Neural progenitor cell (in vitro differentiated cells): ENCODE measurements around the gene MYOZ3. TPM values are rescaled to one million over a fixed set of nuclear protein-coding genes. Genes with fewer than 3 reads are reported as not detected.

Source experiments
- DNase-seq: peaks from one replicate; pipeline ENCODE4 v3.0.0-alpha.2; 2016; ENCODE audit warnings: low spot score
- H2AFZ ChIP-seq: fragments of 200-600 bp; sonication (generic); replicated peaks from 2 replicates; pipeline ENCODE4 v1.6.1; 2016; ENCODE audit warnings: antibody characterized with exemption
- H3F3A ChIP-seq: fragments of 200-600 bp; sonication (generic); 2 replicates; pipeline ENCODE4 v1.6.1; 2016; ENCODE audit warnings: antibody characterized with exemption, low read depth
- H3K27ac ChIP-seq: fragments of 200-600 bp; sonication (generic); 2 replicates; pipeline ENCODE4 v1.5.1; 2016; ENCODE audit warnings: mild to moderate bottlenecking
- H3K27me3 ChIP-seq: fragments of 200-600 bp; sonication (generic); 2 replicates; pipeline ENCODE4 v1.6.1; 2016; ENCODE audit warnings: mild to moderate bottlenecking, moderate library complexity
- H3K36me3 ChIP-seq: fragments of 200-600 bp; sonication (generic); 2 replicates; pipeline ENCODE4 v1.5.1; 2016
- H3K4me1 ChIP-seq: fragments of 200-600 bp; sonication (generic); 2 replicates; pipeline ENCODE4 v1.6.1; 2016; ENCODE audit warnings: mixed run types
- H3K4me2 ChIP-seq: fragments of 200-600 bp; sonication (generic); 2 replicates; pipeline ENCODE4 v1.6.1; 2016
- H3K4me3 ChIP-seq: fragments of 200-600 bp; sonication (generic); 2 replicates; pipeline ENCODE4 v1.5.1; 2016
- H3K79me2 ChIP-seq: fragments of 200-600 bp; sonication (generic); 2 replicates; pipeline ENCODE4 v1.6.1; 2016; ENCODE audit warnings: low read depth
- H3K9ac ChIP-seq: fragments of 200-600 bp; sonication (generic); 2 replicates; pipeline ENCODE4 v1.6.1; 2016
- H3K9me3 ChIP-seq: fragments of 200-600 bp; sonication (generic); 2 replicates; pipeline ENCODE4 v1.5.1; 2016; ENCODE audit warnings: low read depth
- H4K20me1 ChIP-seq: fragments of 200-600 bp; sonication (generic); 2 replicates; pipeline ENCODE4 v1.6.1; 2016; ENCODE audit warnings: low read depth
- H3K27ac Mint-ChIP-seq: 3 replicates; pipeline ENCODE4 v1.8.0; 2021; ENCODE audit warnings: mixed read lengths
- H3K27me3 Mint-ChIP-seq: 2 replicates; pipeline ENCODE4 v1.8.0; 2022; ENCODE audit warnings: low read depth, mild to moderate bottlenecking, inconsistent platforms, moderate library complexity, mixed read lengths; ENCODE audit not compliant: insufficient read depth
- H3K36me3 Mint-ChIP-seq: 3 replicates; pipeline ENCODE4 v1.8.0; 2021; ENCODE audit warnings: mixed read lengths
- H3K4me1 Mint-ChIP-seq: 3 replicates; pipeline ENCODE4 v1.8.0; 2021; ENCODE audit warnings: mixed read lengths
- H3K4me3 Mint-ChIP-seq: 3 replicates; pipeline ENCODE4 v1.8.0; 2021; ENCODE audit warnings: mild to moderate bottlenecking, moderate library complexity, mixed read lengths
- H3K9me3 Mint-ChIP-seq: 3 replicates; pipeline ENCODE4 v1.8.0; 2020; ENCODE audit warnings: mixed read lengths
- CTCF ChIP-seq: fragments of 200-600 bp; sonication (generic); IDR thresholded peaks from 2 replicates; pipeline ENCODE4 v1.5.1; 2017; ENCODE audit warnings: antibody characterized with exemption, mild to moderate bottlenecking
- EZH2 ChIP-seq: fragments of 200-600 bp; sonication (generic); IDR thresholded peaks from 2 replicates; pipeline ENCODE4 v1.6.1; 2017; ENCODE audit warnings: antibody characterized with exemption, mild to moderate bottlenecking, moderate library complexity
- EZH2phosphoT487 ChIP-seq: fragments of 200-600 bp; sonication (generic); IDR thresholded peaks from 2 replicates; pipeline ENCODE4 v1.6.1; 2017; ENCODE audit warnings: antibody characterized with exemption
- total RNA-seq: library from RNA; depleted of rRNA; stranded (reverse); fragments of >200 nt; gene quantifications from 2 replicates; pipeline ENCODE4 v1.2.3, GENCODE V29; 2015; ENCODE audit warnings: low replicate concordance

Gene MYOZ3
- total RNA-seq, 1 donor from 2014 or later = 0.90 TPM

GRCh38 chr5:150618588-150619281 lies 42.3 kb upstream of the MYOZ3 start:
- H2AFZ ChIP-seq = no peak overlapping the region
- H3K79me2 ChIP-seq = no peaks in the 10 kb centered on the region
- peaks cover 12% of the 10 kb centered on the region for H3K4me1 ChIP-seq
- no peak for TF ChIP-seq EZH2
- TF ChIP-seq EZH2phosphoT487 = no peak
- no peak for TF ChIP-seq CTCF
- no peaks in the 10 kb centered on the region for H3K36me3 ChIP-seq
- H3F3A ChIP-seq = peaks cover 5% of the 10 kb centered on the region
- no peak overlapping the region for H3K9ac ChIP-seq
- Mint-ChIP-seq H3K4me3 (no peak overlapping the region), H3K36me3 (no peaks in the 10 kb centered on the region), H3K9me3 (no peaks in the 10 kb centered on the region), H3K27ac (peak overlapping the region; percentile 39), H3K27me3 (peaks cover 14% of the 10 kb centered on the region), H3K4me1 (peaks cover 75% of the 10 kb centered on the region)
- no peaks in the 10 kb centered on the region for H3K9me3 ChIP-seq
- H3K4me2 ChIP-seq = no peak overlapping the region
- no peak overlapping the region for H3K4me3 ChIP-seq
- peaks cover 7% of the 10 kb centered on the region for H3K27me3 ChIP-seq
- DNase-seq = no peak
- no peak overlapping the region for H3K27ac ChIP-seq
- H4K20me1 ChIP-seq = no peaks in the 10 kb centered on the region

DNA sequence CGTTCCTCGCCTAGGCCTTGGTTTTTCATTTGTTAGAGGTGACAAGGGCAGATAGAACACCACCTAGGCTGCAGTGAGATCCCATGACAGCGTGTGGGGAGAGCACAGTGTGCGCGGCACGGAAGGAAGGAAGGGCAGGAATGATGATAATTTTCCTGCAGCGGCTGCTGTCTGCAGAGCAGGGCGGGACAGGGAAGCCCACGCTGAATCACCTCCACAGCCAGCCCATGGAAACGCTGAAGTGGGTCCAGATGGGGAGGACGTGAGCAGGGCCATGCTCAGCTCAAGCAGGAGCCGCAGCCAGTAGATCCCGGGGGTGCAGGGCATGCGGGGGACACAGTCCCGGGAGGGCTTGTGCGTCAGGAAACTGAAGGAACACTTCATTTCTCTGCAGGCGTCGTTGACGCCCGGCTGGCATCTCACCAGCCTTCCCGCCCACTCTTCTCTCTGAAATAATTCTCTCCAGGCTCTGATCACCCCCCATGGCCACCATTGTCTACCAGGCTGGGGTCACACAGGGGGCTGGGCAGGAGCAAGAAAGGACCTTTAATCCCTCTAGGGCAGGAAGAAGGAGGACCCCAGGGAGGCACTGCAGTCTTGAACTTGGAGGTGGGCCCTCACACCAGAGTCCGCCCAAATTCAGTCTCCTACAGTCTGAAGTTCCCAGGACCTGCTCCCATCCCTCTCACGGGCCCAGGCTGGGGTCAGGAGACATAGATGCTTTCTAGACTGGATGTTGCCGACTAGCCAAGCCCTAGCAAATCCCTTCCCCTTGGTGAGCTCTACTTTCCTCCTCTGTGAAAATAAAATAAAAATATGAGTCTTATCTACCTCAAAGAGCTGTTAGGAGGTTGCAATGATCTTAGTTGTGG lies 41.5 kb upstream of the MYOZ3 start:
- no peak overlapping the region for H3K9ac ChIP-seq
- peaks cover 73% of the 10 kb centered on the region for H3K4me1 Mint-ChIP-seq
- peaks cover 20% of the 10 kb centered on the region for H3K27me3 Mint-ChIP-seq
- H3K27me3 ChIP-seq = peaks cover 15% of the 10 kb centered on the region
- no peak for DNase-seq
- no peak for TF ChIP-seq EZH2phosphoT487
- TF ChIP-seq EZH2 = no peak
- no peak for TF ChIP-seq CTCF
- H4K20me1 ChIP-seq = no peaks in the 10 kb centered on the region
- H3K9me3 ChIP-seq = no peaks in the 10 kb centered on the region
- H3K4me3 ChIP-seq = no peak overlapping the region
- no peaks in the 10 kb centered on the region for H3K79me2 ChIP-seq
- H3K36me3 ChIP-seq = no peaks in the 10 kb centered on the region
- H3K36me3 Mint-ChIP-seq = no peaks in the 10 kb centered on the region
- H3K9me3 Mint-ChIP-seq = peaks cover 2% of the 10 kb centered on the region
- no peak overlapping the region for H3K4me3 Mint-ChIP-seq
- no peak overlapping the region for H2AFZ ChIP-seq
- peaks cover 18% of the 10 kb centered on the region for H3K4me1 ChIP-seq
- no peak overlapping the region for H3K27ac Mint-ChIP-seq
- peaks cover 10% of the 10 kb centered on the region for H3F3A ChIP-seq
- H3K27ac ChIP-seq = no peak overlapping the region
- H3K4me2 ChIP-seq = no peak overlapping the region

GRCh38 chr5:150621301-150621700 lies 39.8 kb upstream of the MYOZ3 start:
- H3K27me3 Mint-ChIP-seq = peaks cover 22% of the 10 kb centered on the region
- no peak for DNase-seq
- no peak overlapping the region for H3K4me3 Mint-ChIP-seq

More at GRCh38 chr5:150621301-150621700, 39.8 kb upstream of the MYOZ3 start:
- Mint-ChIP-seq H3K36me3 (no peaks in the 10 kb centered on the region), H3K9me3 (peaks cover 2% of the 10 kb centered on the region), H3K27ac (no peak overlapping the region), H3K4me1 (peaks cover 57% of the 10 kb centered on the region)
- Histone ChIP-seq H3K27ac (no peak overlapping the region), H3K9ac (no peak overlapping the region), H3K27me3 (peaks cover 32% of the 10 kb centered on the region), H3K4me1 (peaks cover 19% of the 10 kb centered on the region), H3K36me3 (no peaks in the 10 kb centered on the region), H3K4me3 (no peak overlapping the region), H3K4me2 (no peak overlapping the region), H3F3A (peaks cover 10% of the 10 kb centered on the region), H3K9me3 (no peaks in the 10 kb centered on the region), H2AFZ (no peak overlapping the region), H4K20me1 (no peaks in the 10 kb centered on the region), H3K79me2 (no peaks in the 10 kb centered on the region)
- TF ChIP-seq EZH2phosphoT487 (no peak), CTCF (no peak), EZH2 (no peak)
